Mucosa of descending colon (tissue), 3 donors: ENCODE measurements around the gene THRAP3. TPM values are rescaled to one million over a fixed set of nuclear protein-coding genes. Genes with fewer than 3 reads are reported as not detected.
A peak's percentile ranks its signal among the peaks of the same experiment; 100 is the strongest.

Experiments used
- ATAC-seq: fragments of 200-7000 bp; cut with Tn5 transposase; one replicate; pipeline ENCODE4 v1.9.1; 2020; ENCODE audit warnings: mild to moderate bottlenecking, moderate library complexity
- DNase-seq, 3 donors: peaks; one replicate each; pipeline ENCODE4 v3.0.0-alpha.2; 2020
- H3K36me3 ChIP-seq: fragments of 200-600 bp; one replicate; pipeline ENCODE4 v1.8.0; 2021; ENCODE audit warnings: low read depth, mild to moderate bottlenecking
- H3K4me1 ChIP-seq: fragments of 200-600 bp; one replicate; pipeline ENCODE4 v1.8.0; 2021; ENCODE audit warnings: low read depth, mild to moderate bottlenecking
- H3K4me3 ChIP-seq: fragments of 200-600 bp; one replicate; pipeline ENCODE4 v1.8.0; 2021; ENCODE audit warnings: mild to moderate bottlenecking
- H3K9me3 ChIP-seq: fragments of 200-600 bp; one replicate; pipeline ENCODE4 v1.8.0; 2021; ENCODE audit warnings: mild to moderate bottlenecking
- intact Hi-C, 2 donors: fragments of 100-400 bp; cut with DNase I in 1 of 2; cut with micrococcal nuclease in 1 of 2; formaldehyde crosslinking; loops; one replicate each; pipeline versions ENCODE4 v1.11.0 to v1.11.1; 2022; cut with DNase I, micrococcal nuclease
- total RNA-seq, 3 donors: library from RNA; stranded (reverse); fragmentation: NEBNext Ultra II Directional in 2 of 3; extraction: Animal tissue kit (Norgen Biotek cat#: 25700) in 2 of 3; gene quantifications; one replicate each; pipeline versions ENCODE4 v1.2.1 to v1.2.4, GENCODE V29; 2021 to 2023
- TF ChIP-seq, protein P1 (sequence below): fragments of 200-600 bp; IDR thresholded peaks from one replicate; pipeline ENCODE4 v1.8.0; 2022; ENCODE audit warnings: antibody characterized with exemption, mild to moderate bottlenecking
- donor health status: DM: no; HTN: no; CAD: no; lungs with moderate emphysema.
- donor health status: DM: no; HTN: no; CAD: no.
- donor health status: DM: no; HTN: yes; CAD: no.

THRAP3 gene
- total RNA-seq, 3 donors from 2014 or later, result 83.0 to 103 (median 85.1) TPM

DNA sequence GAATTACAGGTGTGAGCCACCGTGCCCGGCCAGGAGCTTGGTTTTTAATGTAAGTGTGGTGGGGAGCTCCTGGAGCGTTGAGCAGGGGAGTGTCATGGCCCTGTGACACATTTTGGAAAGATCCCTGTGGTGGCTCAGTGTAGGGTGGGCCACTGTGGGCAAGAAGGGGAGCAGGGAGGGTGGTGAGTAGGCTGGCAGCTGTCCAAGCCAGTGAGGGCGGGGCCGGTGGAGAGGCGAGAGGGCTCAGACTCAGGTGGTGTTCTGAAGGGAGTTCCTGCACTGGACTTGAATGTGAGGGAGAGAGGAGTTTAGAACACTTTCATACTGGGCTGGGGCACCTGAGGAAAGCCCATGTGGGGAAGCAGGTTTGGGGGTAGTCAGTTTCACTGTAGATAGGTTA is 102.3 kb downstream of the THRAP3 start:
- peak in 2 of 3 donors; percentile 28 to 33 for DNase-seq
- Histone ChIP-seq H3K4me3 (no peak overlapping the region), H3K9me3 (no peaks in the 10 kb centered on the region), H3K4me1 (peaks cover 20% of the 10 kb centered on the region), H3K36me3 (no peaks in the 10 kb centered on the region)
- no peak for ATAC-seq
- intact Hi-C loops, result no loop called here
- TF ChIP-seq, protein P1, sequence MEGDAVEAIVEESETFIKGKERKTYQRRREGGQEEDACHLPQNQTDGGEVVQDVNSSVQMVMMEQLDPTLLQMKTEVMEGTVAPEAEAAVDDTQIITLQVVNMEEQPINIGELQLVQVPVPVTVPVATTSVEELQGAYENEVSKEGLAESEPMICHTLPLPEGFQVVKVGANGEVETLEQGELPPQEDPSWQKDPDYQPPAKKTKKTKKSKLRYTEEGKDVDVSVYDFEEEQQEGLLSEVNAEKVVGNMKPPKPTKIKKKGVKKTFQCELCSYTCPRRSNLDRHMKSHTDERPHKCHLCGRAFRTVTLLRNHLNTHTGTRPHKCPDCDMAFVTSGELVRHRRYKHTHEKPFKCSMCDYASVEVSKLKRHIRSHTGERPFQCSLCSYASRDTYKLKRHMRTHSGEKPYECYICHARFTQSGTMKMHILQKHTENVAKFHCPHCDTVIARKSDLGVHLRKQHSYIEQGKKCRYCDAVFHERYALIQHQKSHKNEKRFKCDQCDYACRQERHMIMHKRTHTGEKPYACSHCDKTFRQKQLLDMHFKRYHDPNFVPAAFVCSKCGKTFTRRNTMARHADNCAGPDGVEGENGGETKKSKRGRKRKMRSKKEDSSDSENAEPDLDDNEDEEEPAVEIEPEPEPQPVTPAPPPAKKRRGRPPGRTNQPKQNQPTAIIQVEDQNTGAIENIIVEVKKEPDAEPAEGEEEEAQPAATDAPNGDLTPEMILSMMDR, result no peak

DNA sequence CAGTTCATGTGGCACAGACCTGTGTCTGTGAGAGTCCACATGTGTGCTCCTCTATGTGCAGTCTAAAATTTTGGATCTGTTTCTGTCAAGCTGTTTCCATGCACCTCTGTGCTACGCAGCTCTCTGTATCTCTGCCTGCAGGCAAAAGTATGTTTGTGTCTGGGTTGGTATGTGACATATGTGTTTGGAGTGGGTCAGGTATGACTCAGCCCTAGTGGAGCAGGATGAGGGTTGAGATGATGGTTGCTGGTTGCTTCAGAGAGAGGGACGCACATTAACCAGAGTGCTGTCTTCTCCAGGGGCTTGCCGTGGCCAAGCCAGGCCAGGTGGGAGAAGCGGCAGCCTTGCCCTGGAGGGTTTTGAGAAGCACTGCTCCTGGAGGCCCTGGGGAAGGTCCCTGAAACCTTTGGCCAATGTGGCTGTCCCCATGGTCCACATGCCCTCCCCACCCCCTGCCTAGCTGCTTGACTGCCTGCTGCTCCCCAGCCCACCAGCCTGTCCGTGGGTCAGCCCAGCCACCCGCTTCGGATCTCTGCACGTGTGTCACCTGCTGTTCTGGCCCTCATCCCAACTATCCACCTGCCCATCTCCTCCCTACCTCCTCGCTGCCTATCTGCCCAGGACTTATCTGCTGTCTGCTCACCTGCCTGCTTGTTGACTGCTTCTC is 103.3 kb downstream of the THRAP3 start:
- intact Hi-C loops, result no loop called here
- ATAC-seq (no peak), DNase-seq (no peak)
- H3K4me3 ChIP-seq, result no peak overlapping the region
- no peaks in the 10 kb centered on the region for H3K9me3 ChIP-seq
- TF ChIP-seq, protein P1, result no peak
- H3K36me3 ChIP-seq, result no peaks in the 10 kb centered on the region
- peaks cover 14% of the 10 kb centered on the region for H3K4me1 ChIP-seq

DNA sequence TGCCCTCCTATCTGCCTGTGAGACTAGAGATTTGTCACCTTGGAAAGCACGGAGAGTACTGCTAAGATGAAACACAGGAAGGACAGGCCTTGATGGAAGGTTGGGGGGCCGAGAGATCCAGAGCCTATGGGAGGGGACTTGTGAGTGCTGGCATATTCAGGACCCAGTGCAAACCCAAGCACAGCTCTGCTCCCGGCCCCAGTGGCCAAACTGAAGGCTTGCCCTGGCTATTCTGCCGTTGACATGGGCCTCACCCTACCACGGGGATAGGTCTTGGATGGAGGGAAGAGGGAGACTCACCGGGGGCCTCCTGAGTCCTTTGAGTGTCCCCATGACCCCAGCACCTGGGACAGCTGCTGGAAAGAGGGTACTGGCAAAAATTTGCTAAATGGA is 103.8 kb downstream of the THRAP3 start:
- DNase-seq, result peak in 1 of 3 donors; percentile 21
- H3K9me3 ChIP-seq, result no peaks in the 10 kb centered on the region
- ATAC-seq, result no peak
- intact Hi-C loops, result no loop called here
- H3K4me3 ChIP-seq, result no peak overlapping the region
- peaks cover 8% of the 10 kb centered on the region for H3K4me1 ChIP-seq
- TF ChIP-seq, protein P1, result no peak
- H3K36me3 ChIP-seq, result no peaks in the 10 kb centered on the region

DNA sequence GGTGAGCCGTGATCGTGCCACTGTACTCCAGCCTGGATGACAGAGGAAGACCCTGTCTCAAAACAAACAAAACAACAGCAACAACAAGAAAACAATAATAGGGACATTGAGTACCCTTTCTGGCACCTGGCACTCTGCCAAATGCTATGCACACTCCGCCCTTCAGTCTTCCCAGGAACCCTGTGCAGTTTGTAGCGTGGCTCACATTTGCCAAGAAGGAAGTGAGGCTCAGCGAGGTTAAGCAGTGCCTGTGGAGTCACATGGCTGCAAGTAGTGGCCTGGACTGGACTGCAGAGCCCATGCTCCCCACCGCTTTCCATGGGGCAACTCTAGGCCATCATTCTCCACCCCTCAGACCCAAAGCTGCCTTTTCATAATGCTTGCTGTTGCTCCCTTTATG is 104.5 kb downstream of the THRAP3 start:
- Histone ChIP-seq H3K4me1 (peaks cover 8% of the 10 kb centered on the region), H3K36me3 (no peaks in the 10 kb centered on the region), H3K4me3 (no peak overlapping the region), H3K9me3 (no peaks in the 10 kb centered on the region)
- intact Hi-C loops, result no loop called here
- DNase-seq, result peak in 1 of 3 donors; percentile 44
- peak; percentile 75 for ATAC-seq
- TF ChIP-seq, protein P1, result no peak

DNA sequence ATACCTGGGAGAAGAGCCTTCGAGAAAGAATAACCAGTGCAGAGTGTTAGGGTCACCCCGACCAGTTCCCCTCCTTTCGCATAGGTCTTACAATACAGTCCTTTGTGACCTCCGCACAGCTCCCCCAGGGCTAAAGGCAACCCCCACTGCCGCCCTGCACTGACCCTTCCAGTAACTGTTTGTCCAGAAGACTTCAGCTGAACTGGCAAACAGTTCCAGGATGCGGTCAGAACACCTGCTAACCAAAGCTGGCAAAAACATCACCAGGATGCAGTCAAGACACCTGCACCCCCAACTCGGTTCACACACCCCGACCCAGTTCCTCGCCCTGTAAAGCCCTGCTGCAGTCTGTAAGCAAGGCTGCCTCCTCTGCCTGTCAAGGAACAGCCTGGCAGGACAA is 105.6 kb downstream of the THRAP3 start:
- Histone ChIP-seq H3K4me3 (no peak overlapping the region), H3K9me3 (no peaks in the 10 kb centered on the region), H3K36me3 (no peaks in the 10 kb centered on the region), H3K4me1 (no peaks in the 10 kb centered on the region)
- ATAC-seq (no peak), DNase-seq (no peak)
- TF ChIP-seq, protein P1, result no peak
- intact Hi-C loops, result no loop called here

DNA sequence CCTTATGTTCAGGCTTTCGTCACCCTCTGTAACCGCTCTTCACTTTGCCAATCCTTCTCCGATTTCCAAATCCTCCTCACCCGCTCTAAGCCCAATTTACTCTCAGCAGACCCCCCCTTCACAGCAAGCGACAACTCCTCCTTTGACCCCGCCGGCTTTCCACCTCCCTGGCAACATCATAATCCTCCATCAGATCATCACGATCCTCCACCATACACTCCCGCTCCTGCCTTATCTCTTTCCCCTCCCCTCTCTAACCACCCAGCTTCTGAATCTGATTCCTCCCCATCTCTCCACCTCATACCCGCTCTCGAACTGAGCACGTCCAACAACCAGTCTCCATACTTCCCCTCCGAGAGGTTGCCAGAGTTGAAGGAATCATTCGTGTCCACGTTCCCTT is 106.7 kb downstream of the THRAP3 start:
- no peak overlapping the region for H3K4me3 ChIP-seq
- ATAC-seq (no peak), DNase-seq (no peak)
- H3K36me3 ChIP-seq, result no peaks in the 10 kb centered on the region
- H3K9me3 ChIP-seq, result no peaks in the 10 kb centered on the region
- TF ChIP-seq, protein P1, result no peak
- intact Hi-C loops, result no loop called here
- no peaks in the 10 kb centered on the region for H3K4me1 ChIP-seq
